ENCODE data around the gene TAF15.
A peak's percentile ranks its signal among the peaks of the same experiment; 100 is the strongest.

Gene TAF15

GRCh38 chr17:35849469-35850348 lies 40.4 kb downstream of the TAF15 start:
- Histone ChIP-seq H3K36me3 (ENCODE audit: control insufficient read depth, insufficient read depth, low read length) (peaks cover 55% of the 10 kb centered on the region), H3K9me3 (ENCODE audit: control insufficient read depth, insufficient read depth, low read depth, low read length) (no peaks in the 10 kb centered on the region), H3K4me3 (ENCODE audit: low read depth, low read length) (no peak overlapping the region), H3K9ac (ENCODE audit: low read length) (no peak overlapping the region), H3K27ac (ENCODE audit: low read depth, low read length) (no peak overlapping the region), H3K4me1 (ENCODE audit: control insufficient read depth, insufficient read depth, low read length) (peaks cover 3% of the 10 kb centered on the region; the same call in 1 of the 2 replicates), H3K27me3 (ENCODE audit: control insufficient read depth, insufficient read depth, low read length) (no peaks in the 10 kb centered on the region)

GRCh38 chr17:35855965-35856364 lies 46.7 kb downstream of the TAF15 start:
- H3K9ac ChIP-seq (ENCODE audit: low read length) = no peak overlapping the region
- H3K27ac ChIP-seq (ENCODE audit: low read depth, low read length) = no peak overlapping the region
- H3K4me3 ChIP-seq (ENCODE audit: low read depth, low read length) = no peak overlapping the region
- no peaks in the 10 kb centered on the region for H3K27me3 ChIP-seq (ENCODE audit: control insufficient read depth, insufficient read depth, low read length)
- peaks cover 3% of the 10 kb centered on the region; the same call in 1 of the 2 replicates for H3K4me1 ChIP-seq (ENCODE audit: control insufficient read depth, insufficient read depth, low read length)
- peaks cover 12% of the 10 kb centered on the region for H3K36me3 ChIP-seq (ENCODE audit: control insufficient read depth, insufficient read depth, low read length)
- H3K9me3 ChIP-seq (ENCODE audit: control insufficient read depth, insufficient read depth, low read depth, low read length) = no peaks in the 10 kb centered on the region

GRCh38 chr17:35856603-35857002 lies 47.3 kb downstream of the TAF15 start:
- Histone ChIP-seq H3K9me3 (ENCODE audit: control insufficient read depth, insufficient read depth, low read depth, low read length) (no peaks in the 10 kb centered on the region), H3K4me1 (ENCODE audit: control insufficient read depth, insufficient read depth, low read length) (no peaks in the 10 kb centered on the region), H3K4me3 (ENCODE audit: low read depth, low read length) (no peak overlapping the region)

GRCh38 chr17:35864853-35865252 lies 55.6 kb downstream of the TAF15 start:
- Histone ChIP-seq H3K36me3 (ENCODE audit: control insufficient read depth, insufficient read depth, low read length) (no peaks in the 10 kb centered on the region), H3K27me3 (ENCODE audit: control insufficient read depth, insufficient read depth, low read length) (no peaks in the 10 kb centered on the region), H3K4me1 (ENCODE audit: control insufficient read depth, insufficient read depth, low read length) (no peaks in the 10 kb centered on the region), H3K9me3 (ENCODE audit: control insufficient read depth, insufficient read depth, low read depth, low read length) (no peaks in the 10 kb centered on the region), H3K9ac (ENCODE audit: low read length) (no peak overlapping the region), H3K27ac (ENCODE audit: low read depth, low read length) (no peak overlapping the region), H3K4me3 (ENCODE audit: low read depth, low read length) (no peak overlapping the region)

More at GRCh38 chr17:35856603-35857002, 47.3 kb downstream of the TAF15 start:
- Histone ChIP-seq H3K27ac (ENCODE audit: low read depth, low read length) (no peak overlapping the region), H3K27me3 (ENCODE audit: control insufficient read depth, insufficient read depth, low read length) (no peaks in the 10 kb centered on the region), H3K9ac (ENCODE audit: low read length) (no peak overlapping the region), H3K36me3 (ENCODE audit: control insufficient read depth, insufficient read depth, low read length) (peaks cover 7% of the 10 kb centered on the region)

- Histone ChIP-seq H3K27me3 (ENCODE audit: control insufficient read depth, insufficient read depth, low read length) (no peaks in the 10 kb centered on the region), H3K4me3 (ENCODE audit: low read depth, low read length) (no peak overlapping the region), H3K9me3 (ENCODE audit: control insufficient read depth, insufficient read depth, low read depth, low read length) (no peaks in the 10 kb centered on the region), H3K4me1 (ENCODE audit: control insufficient read depth, insufficient read depth, low read length) (no peaks in the 10 kb centered on the region), H3K9ac (ENCODE audit: low read length) (no peak overlapping the region), H3K36me3 (ENCODE audit: control insufficient read depth, insufficient read depth, low read length) (no peaks in the 10 kb centered on the region), H3K27ac (ENCODE audit: low read depth, low read length) (no peak overlapping the region)
Observed at GRCh38 chr17:35865412-35866340, 56.4 kb downstream of the TAF15 start.

- Histone ChIP-seq H3K9me3 (ENCODE audit: control insufficient read depth, insufficient read depth, low read depth, low read length) (no peaks in the 10 kb centered on the region), H3K27me3 (ENCODE audit: control insufficient read depth, insufficient read depth, low read length) (no peaks in the 10 kb centered on the region), H3K4me1 (ENCODE audit: control insufficient read depth, insufficient read depth, low read length) (peaks cover 5% of the 10 kb centered on the region), H3K9ac (ENCODE audit: low read length) (no peak overlapping the region), H3K4me3 (ENCODE audit: low read depth, low read length) (no peak overlapping the region), H3K36me3 (ENCODE audit: control insufficient read depth, insufficient read depth, low read length) (no peaks in the 10 kb centered on the region), H3K27ac (ENCODE audit: low read depth, low read length) (no peak overlapping the region)
Observed at GRCh38 chr17:35866341-35866950, 57.2 kb downstream of the TAF15 start.

GRCh38 chr17:35867574-35867973 lies 58.3 kb downstream of the TAF15 start:
- no peak overlapping the region for H3K4me3 ChIP-seq (ENCODE audit: low read depth, low read length)
- H3K27ac ChIP-seq (ENCODE audit: low read depth, low read length) = no peak overlapping the region
- H3K9ac ChIP-seq (ENCODE audit: low read length) = no peak overlapping the region
- H3K4me1 ChIP-seq (ENCODE audit: control insufficient read depth, insufficient read depth, low read length) = peaks cover 5% of the 10 kb centered on the region
- H3K27me3 ChIP-seq (ENCODE audit: control insufficient read depth, insufficient read depth, low read length) = no peaks in the 10 kb centered on the region
- H3K36me3 ChIP-seq (ENCODE audit: control insufficient read depth, insufficient read depth, low read length) = no peaks in the 10 kb centered on the region
- H3K9me3 ChIP-seq (ENCODE audit: control insufficient read depth, insufficient read depth, low read depth, low read length) = no peaks in the 10 kb centered on the region

GRCh38 chr17:35868737-35869136 lies 59.5 kb downstream of the TAF15 start, which contains the start of gene HEATR9:
TSS of gene HEATR9 (minus strand) at chr17:35868891. CDS start at chr17:35868742, 149 bp downstream.
- H3K36me3 ChIP-seq (ENCODE audit: control insufficient read depth, insufficient read depth, low read length) = no peaks in the 10 kb centered on the region
- H3K4me1 ChIP-seq (ENCODE audit: control insufficient read depth, insufficient read depth, low read length) = peaks cover 5% of the 10 kb centered on the region
- no peak within 1 kb of the TSS for H3K27ac ChIP-seq (ENCODE audit: low read depth, low read length)
- H3K4me3 ChIP-seq (ENCODE audit: low read depth, low read length) = no peak within 1 kb of the TSS
- no peak within 1 kb of the TSS for H3K9ac ChIP-seq (ENCODE audit: low read length)
- no peaks in the 10 kb centered on the region for H3K27me3 ChIP-seq (ENCODE audit: control insufficient read depth, insufficient read depth, low read length)
- no peaks in the 10 kb centered on the region for H3K9me3 ChIP-seq (ENCODE audit: control insufficient read depth, insufficient read depth, low read depth, low read length)

GRCh38 chr17:35870906-35871819 lies 61.9 kb downstream of the TAF15 start:
- Histone ChIP-seq H3K27ac (ENCODE audit: low read depth, low read length) (no peak overlapping the region), H3K9me3 (ENCODE audit: control insufficient read depth, insufficient read depth, low read depth, low read length) (no peaks in the 10 kb centered on the region), H3K27me3 (ENCODE audit: control insufficient read depth, insufficient read depth, low read length) (no peaks in the 10 kb centered on the region), H3K4me3 (ENCODE audit: low read depth, low read length) (no peak overlapping the region), H3K9ac (ENCODE audit: low read length) (peak overlapping the region; percentile 19), H3K36me3 (ENCODE audit: control insufficient read depth, insufficient read depth, low read length) (no peaks in the 10 kb centered on the region), H3K4me1 (ENCODE audit: control insufficient read depth, insufficient read depth, low read length) (peaks cover 5% of the 10 kb centered on the region)

All from HUES6 (cell line).